Hematopoietic multipotent progenitor cell treated with erythropoietin and hydrocortisone succinate and interleukin-3 and kit ligand, for 15 days (in vitro differentiated cells): ENCODE results near the gene ABI3BP.

Source experiments
- DNase-seq: peaks from one replicate; pipeline ENCODE4 v3.0.0-alpha.2; 2015; ENCODE audit warnings: low spot score

Gene ABI3BP

DNA sequence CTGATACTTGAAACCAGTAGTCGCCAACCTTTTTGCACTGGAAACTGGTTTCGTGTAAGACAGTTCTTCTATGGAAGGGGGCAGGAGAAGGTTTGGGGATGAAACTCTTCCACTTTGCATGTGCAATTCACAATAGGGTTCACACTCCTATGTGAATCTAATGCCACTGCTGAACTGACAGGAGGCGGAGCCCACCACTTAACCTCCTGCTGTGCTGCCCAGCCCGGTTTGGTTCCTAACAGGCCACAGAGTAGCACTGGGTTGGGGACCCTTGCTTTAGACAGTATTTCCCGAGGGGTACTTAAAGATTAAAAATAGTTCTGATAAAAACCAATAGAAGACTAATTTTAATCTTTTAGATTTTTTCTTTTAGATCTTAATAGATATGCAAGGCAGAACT is 272.8 kb downstream of the ABI3BP start:
- DNase-seq, result no peak

DNA sequence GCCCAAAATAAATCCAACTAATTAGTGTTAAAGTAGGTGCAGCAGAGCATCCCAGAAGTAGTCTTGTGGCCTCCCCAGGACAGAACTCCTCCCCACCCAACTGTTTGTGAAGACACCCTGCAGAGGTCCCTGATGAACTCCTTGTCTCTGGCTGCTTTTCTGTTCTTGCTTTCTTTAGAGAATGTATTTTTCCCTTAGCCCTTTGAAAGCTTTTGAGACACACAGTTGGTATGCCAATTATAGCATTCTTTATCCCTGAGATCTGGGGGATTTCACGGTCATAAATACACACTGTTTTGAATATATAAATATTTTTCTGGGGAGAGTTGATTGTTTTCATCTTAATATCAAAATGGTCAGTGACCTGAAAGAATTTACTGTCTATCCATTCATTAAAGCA is 274.1 kb downstream of the ABI3BP start:
- DNase-seq, result no peak

GRCh38 chr3:100717637-100718487 is 275.4 kb downstream of the ABI3BP start:
- no peak for DNase-seq

DNA sequence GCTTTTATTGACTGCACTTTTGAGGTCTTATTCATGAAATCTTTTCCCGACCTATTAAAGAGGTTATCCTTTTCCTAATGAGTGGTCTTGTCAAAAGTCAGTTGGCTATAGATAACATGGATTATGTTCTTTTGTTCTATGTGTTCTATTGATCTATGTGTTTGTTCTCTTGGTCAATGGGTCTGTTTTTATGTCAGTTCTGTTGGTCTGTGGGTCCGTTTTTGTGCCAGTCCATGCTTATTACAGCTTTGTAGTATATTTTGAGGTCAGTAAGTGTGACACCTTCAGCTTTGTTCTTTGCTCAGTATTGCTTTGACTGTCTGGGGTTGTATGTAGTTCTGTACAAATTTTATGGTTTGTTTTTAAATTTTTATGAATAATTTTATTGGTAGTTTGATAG is 276.2 kb downstream of the ABI3BP start:
- DNase-seq, result no peak

- DNase-seq, result no peak
These were observed 278.0 kb downstream of the ABI3BP start for GRCh38 chr3:100715176-100715575.

GRCh38 chr3:100710261-100710968 is 282.8 kb downstream of the ABI3BP start:
- DNase-seq, result peak; percentile 75

- no peak for DNase-seq
These were observed 283.4 kb downstream of the ABI3BP start for GRCh38 chr3:100709842-100710260.

- peak; percentile 99 for DNase-seq
These were observed 284.0 kb downstream of the ABI3BP start, which contains the start of gene TFG for GRCh38 chr3:100708989-100709841. TSS of gene TFG (plus strand) at chr3:100709494. CDS start at chr3:100713686, 4,192 bp downstream.

DNA sequence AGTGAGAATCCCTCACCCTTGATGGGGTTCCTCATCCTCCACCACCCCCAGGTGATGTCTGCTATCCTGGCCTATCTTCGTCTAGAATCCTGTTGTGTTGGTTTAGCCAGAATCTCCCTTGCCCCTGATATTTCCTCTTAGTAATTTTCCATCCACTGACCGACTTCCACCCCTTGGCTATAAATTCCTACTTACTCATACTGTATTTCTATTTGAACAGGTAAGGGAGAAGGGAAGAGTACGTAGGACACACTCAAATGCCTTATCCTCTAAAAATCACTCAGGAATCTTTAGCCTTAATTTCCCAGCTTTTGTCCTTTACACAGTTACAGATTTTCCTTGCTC is 284.6 kb downstream of the ABI3BP start:
- DNase-seq, result no peak

- no peak for DNase-seq
These were observed 286.9 kb downstream of the ABI3BP start for GRCh38 chr3:100706365-100706764.

DNA sequence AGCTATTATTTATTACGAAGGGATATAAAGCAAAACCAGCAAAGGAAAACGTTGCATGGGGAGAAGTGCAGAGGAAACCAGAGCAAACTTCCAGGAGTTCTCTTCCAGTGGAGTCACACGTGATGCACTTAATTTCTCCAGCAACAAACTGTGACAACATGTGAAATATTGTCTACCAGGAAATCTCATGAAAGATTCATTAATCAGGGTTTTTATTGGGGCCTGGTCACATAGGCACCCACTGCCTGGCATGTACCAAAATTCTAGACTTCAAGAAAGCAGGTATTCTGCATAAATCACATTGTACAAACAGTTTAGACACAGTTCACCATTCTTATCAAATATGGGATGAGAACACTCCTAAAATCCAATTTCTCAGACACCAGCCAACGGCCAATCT is 289.4 kb downstream of the ABI3BP start:
- no peak for DNase-seq

GRCh38 chr3:100702980-100703345 is 290.3 kb downstream of the ABI3BP start:
- no peak for DNase-seq

DNA sequence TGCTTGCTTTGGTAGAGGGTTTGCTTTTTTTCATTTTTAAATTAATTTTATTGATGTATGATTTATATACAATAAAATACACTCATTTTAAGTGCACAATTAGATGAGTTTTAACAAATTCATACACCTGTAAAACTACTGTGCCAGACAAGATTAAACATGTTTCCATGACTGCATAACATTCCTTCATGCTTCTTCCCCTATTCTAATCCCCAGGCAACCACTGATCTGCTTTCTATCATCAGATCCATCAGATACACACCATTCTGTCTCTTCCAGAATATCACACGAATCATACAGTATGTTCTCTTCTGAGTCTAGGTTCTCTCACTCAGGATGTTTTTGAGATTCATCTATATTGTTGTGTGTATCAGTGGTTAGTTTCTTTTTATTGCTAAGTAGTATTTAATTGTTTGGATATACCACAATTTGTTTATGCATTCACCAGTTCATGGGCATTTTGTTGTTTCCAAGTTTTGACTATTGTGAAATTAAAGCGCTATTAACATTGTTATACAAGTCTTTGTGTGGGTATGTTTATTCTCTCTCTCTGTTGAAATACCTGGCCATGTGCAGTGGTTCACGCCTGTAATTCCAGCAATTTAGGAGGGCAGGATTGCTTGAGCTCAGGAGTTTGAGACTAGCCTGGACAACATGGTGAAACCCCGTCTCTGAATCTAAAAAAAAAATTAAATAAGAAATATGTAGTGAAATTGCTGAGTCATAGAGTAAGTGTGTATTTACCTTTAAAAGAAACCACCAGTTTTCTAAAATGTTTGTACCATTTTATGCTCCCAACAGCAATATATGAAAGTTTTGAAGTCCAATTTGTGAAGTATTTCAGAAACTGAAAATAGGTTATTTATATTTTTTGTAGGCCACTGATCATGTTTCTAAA is 290.9 kb downstream of the ABI3BP start:
- DNase-seq, result no peak

- no peak for DNase-seq
These were observed 292.5 kb downstream of the ABI3BP start for GRCh38 chr3:100700708-100701107.
